IMR-90 (cell line): ENCODE results near the gene SLC38A3. TPM values are rescaled to one million over a fixed set of nuclear protein-coding genes. Genes with fewer than 3 reads are reported as not detected.

Experiments
- ATAC-seq: fragments of 200-7000 bp; cut with Tn5 transposase; 2 replicates; pipeline ENCODE4 v1.9.1; 2020; ENCODE audit warnings: low read depth, mild to moderate bottlenecking, moderate library complexity
- BruUV-seq: library from RNA; stranded (reverse); fragments of 400-500 nt; replicated peaks from 2 replicates; lab custom pipeline; 2021; lab: Mats Ljungman, UMichigan
- CTCF ChIA-PET: fragments of 300-600 bp; formaldehyde crosslinking; extraction: SDS; loops from one replicate; lab custom pipeline; 2021; ENCODE audit warnings: antibody characterized with exemption; lab: Yijun Ruan, JAX
- POLR2A ChIA-PET: fragments of 300-600 bp; sonication (Branson Sonifier 250); formaldehyde crosslinking; loops from one replicate; lab custom pipeline; 2022; ENCODE audit warnings: antibody characterized with exemption; ENCODE audit not compliant: unreplicated experiment; lab: Charles Lee
- DNase-seq: peaks from one replicate; pipeline ENCODE4 v3.0.0; 2013
- H2AFZ ChIP-seq: replicated peaks from 2 replicates; pipeline ENCODE3; 2013; ENCODE audit warnings: low read length, mild to moderate bottlenecking; ENCODE audit not compliant: poor library complexity
- H2AK5ac ChIP-seq: 2 replicates; pipeline ENCODE4 v1.6.1; 2013; ENCODE audit warnings: low read depth, low read length, inconsistent platforms
- H2AK9ac ChIP-seq: replicated peaks from 2 replicates; pipeline ENCODE3; 2013; ENCODE audit warnings: mild to moderate bottlenecking, low read depth, low read length, moderate library complexity; ENCODE audit not compliant: poor library complexity
- H2BK120ac ChIP-seq: 2 replicates; pipeline ENCODE4 v1.6.1; 2013; ENCODE audit warnings: low read depth, low read length, inconsistent platforms
- H2BK15ac ChIP-seq: 3 replicates; pipeline ENCODE4 v1.6.1; 2013; ENCODE audit warnings: low read depth, low read length, inconsistent platforms
- H2BK20ac ChIP-seq: 2 replicates; pipeline ENCODE4 v1.6.1; 2013; ENCODE audit warnings: low read depth, mild to moderate bottlenecking, inconsistent platforms, low read length, moderate library complexity
- H2BK5ac ChIP-seq: 2 replicates; pipeline ENCODE4 v1.6.1; 2013; ENCODE audit warnings: mild to moderate bottlenecking, low read depth, low read length, inconsistent platforms; ENCODE audit not compliant: poor library complexity, severe bottlenecking
- H3K14ac ChIP-seq: replicated peaks from 2 replicates; pipeline ENCODE4 v1.6.1; 2013; ENCODE audit warnings: low read depth, low read length, inconsistent platforms
- H3K18ac ChIP-seq: 2 replicates; pipeline ENCODE4 v1.6.1; 2013; ENCODE audit warnings: low read depth, low read length, control low read depth
- H3K23ac ChIP-seq: 2 replicates; pipeline ENCODE4 v1.6.1; 2013; ENCODE audit warnings: low read depth, low read length, inconsistent platforms
- H3K27ac ChIP-seq: 2 replicates; pipeline ENCODE4 v1.5.1; 2013; ENCODE audit warnings: mild to moderate bottlenecking, control low read depth, low read length; ENCODE audit not compliant: insufficient read depth
- H3K27me3 ChIP-seq: 2 replicates; pipeline ENCODE4 v1.6.1; 2013; ENCODE audit warnings: low read length; ENCODE audit not compliant: control insufficient read depth, insufficient read depth
- H3K36me3 ChIP-seq: 2 replicates; pipeline ENCODE4 v1.6.1; 2013; ENCODE audit warnings: low read length, mixed read lengths; ENCODE audit not compliant: control insufficient read depth, insufficient read depth
- H3K4ac ChIP-seq: 2 replicates; pipeline ENCODE4 v1.6.1; 2013; ENCODE audit warnings: low read depth, low read length, inconsistent platforms
- H3K4me1 ChIP-seq: 2 replicates; pipeline ENCODE4 v1.6.1; 2013; ENCODE audit warnings: low read length, mixed read lengths; ENCODE audit not compliant: control insufficient read depth, insufficient read depth
- H3K4me2 ChIP-seq: 2 replicates; pipeline ENCODE4 v1.6.1; 2013; ENCODE audit warnings: low read depth, mild to moderate bottlenecking, control low read depth, low read length, moderate library complexity
- H3K4me3 ChIP-seq: 2 replicates; pipeline ENCODE4 v1.5.1; 2013; ENCODE audit warnings: low read depth, mild to moderate bottlenecking, control low read depth, low read length, moderate library complexity; ENCODE audit not compliant: insufficient read depth
- H3K56ac ChIP-seq: 2 replicates; pipeline ENCODE4 v1.6.1; 2013; ENCODE audit warnings: low read length, inconsistent platforms; ENCODE audit not compliant: insufficient read depth; ENCODE audit errors: extremely low read depth
- H3K79me1 ChIP-seq, 2 experiments: 2 replicates each; pipeline ENCODE4 v1.6.1; 2013; ENCODE audit warnings: low read length in 2 of 2, inconsistent platforms in 1 of 2, low read depth in 1 of 2
- H3K9ac ChIP-seq: 2 replicates; pipeline ENCODE4 v1.6.1; 2013; ENCODE audit warnings: low read depth, low read length, control low read depth
- H3K9me1 ChIP-seq: 2 replicates; pipeline ENCODE4 v1.6.1; 2013; ENCODE audit warnings: low read length, inconsistent platforms; ENCODE audit not compliant: insufficient read depth
- H3K9me3 ChIP-seq: 2 replicates; pipeline ENCODE4 v1.6.1; 2013; ENCODE audit warnings: low read length; ENCODE audit not compliant: control insufficient read depth, insufficient read depth
- H4K20me1 ChIP-seq: 2 replicates; pipeline ENCODE4 v1.6.1; 2013; ENCODE audit warnings: low read length, inconsistent platforms; ENCODE audit not compliant: insufficient read depth
- H4K5ac ChIP-seq: 2 replicates; pipeline ENCODE4 v1.6.1; 2013; ENCODE audit warnings: mild to moderate bottlenecking, low read depth, low read length, control low read depth
- H4K8ac ChIP-seq, 2 experiments: 2 replicates each; pipeline ENCODE4 v1.6.1; 2013; ENCODE audit warnings: low read depth in 2 of 2, low read length in 2 of 2, control low read depth in 1 of 2, inconsistent platforms in 1 of 2
- H4K91ac ChIP-seq: 2 replicates; pipeline ENCODE4 v1.6.1; 2013; ENCODE audit warnings: low read depth, low read length, inconsistent platforms; ENCODE audit not compliant: insufficient read depth
- BHLHE40 ChIP-seq: fragments of 150-350 bp; IDR thresholded peaks from 2 replicates; pipeline ENCODE4 v1.6.1; 2016; ENCODE audit warnings: mild to moderate bottlenecking, low read depth, low read length
- CEBPB ChIP-seq: IDR thresholded peaks from 2 replicates; pipeline ENCODE4 v1.6.1; 2012; ENCODE audit warnings: low read depth, low read length, improper control_type of control experiment
- ELK1 ChIP-seq: fragments of 150-350 bp; IDR thresholded peaks from 2 replicates; pipeline ENCODE4 v1.6.1; 2016; ENCODE audit warnings: low read depth, mild to moderate bottlenecking, low read length, moderate library complexity, borderline replicate concordance
- MAFK ChIP-seq: IDR thresholded peaks from 2 replicates; pipeline ENCODE4 v1.6.1; 2012; ENCODE audit warnings: low read depth, low read length, improper control_type of control experiment
- MAZ ChIP-seq: IDR thresholded peaks from 2 replicates; pipeline ENCODE4 v1.6.1; 2012; ENCODE audit warnings: low read depth, mild to moderate bottlenecking, low read length, improper control_type of control experiment, moderate library complexity, borderline replicate concordance
- MXI1 ChIP-seq: IDR thresholded peaks from 2 replicates; pipeline ENCODE4 v1.6.1; 2012; ENCODE audit warnings: low read depth, mild to moderate bottlenecking, low read length, moderate library complexity, borderline replicate concordance
- NFE2L2 ChIP-seq: fragments of 150-350 bp; IDR thresholded peaks from 2 replicates; pipeline ENCODE4 v1.6.1; 2016; ENCODE audit warnings: low read depth, mild to moderate bottlenecking, low read length
- POLR2A ChIP-seq: IDR thresholded peaks from 2 replicates; pipeline ENCODE4 v1.6.1; 2012; ENCODE audit warnings: mild to moderate bottlenecking, low read depth, low read length
- RAD21 ChIP-seq: IDR thresholded peaks from 2 replicates; pipeline ENCODE4 v1.6.1; 2012; ENCODE audit warnings: low read length, improper control_type of control experiment
- RCOR1 ChIP-seq: IDR thresholded peaks from 2 replicates; pipeline ENCODE4 v1.6.1; 2012; ENCODE audit warnings: mild to moderate bottlenecking, low read length, improper control_type of control experiment; ENCODE audit not compliant: insufficient replicate concordance
- RFX5 ChIP-seq: IDR thresholded peaks from 2 replicates; pipeline ENCODE4 v1.8.0; 2012; ENCODE audit warnings: low read depth, mild to moderate bottlenecking, low read length, moderate library complexity
- SMC3 ChIP-seq: fragments of 150-350 bp; IDR thresholded peaks from 2 replicates; pipeline ENCODE4 v1.6.1; 2016; ENCODE audit warnings: low read depth, mild to moderate bottlenecking, antibody characterized with exemption, low read length, moderate library complexity
- WGBS, 2 experiments: methylation state at CpG; one replicate each; pipeline versions ENCODE4 v1.1.5 to v1.1.7; 2013; ENCODE audit warnings: missing lambda C conversion rate in 2 of 2; ENCODE audit not compliant: insufficient read length in 1 of 2; ENCODE audit errors: extremely low coverage in 2 of 2; 5-methylcytosine and 5-hydroxymethylcytosine counted together
- dilution Hi-C: fragments of 300-500 bp; cut with HindIII; formaldehyde crosslinking; loops from one replicate; pipeline ENCODE4 v1.14.3; 2018; ENCODE audit warnings: low sequenced_read_pairs; ENCODE audit not compliant: unreplicated experiment
- in situ Hi-C: fragments of 300-500 bp; cut with MboI; formaldehyde crosslinking; loops from 3 replicates; pipeline ENCODE4 v1.14.3; 2019; ENCODE audit warnings: low sequenced_read_pairs, inconsistent platforms, mixed read lengths
- intact Hi-C: fragments of 100-400 bp; cut with micrococcal nuclease; formaldehyde crosslinking; loops from 2 replicates; pipeline ENCODE4 v1.10.0; 2022
- polyA plus RNA-seq, 3 experiments: library from polyadenylated mRNA; depleted of rRNA; stranded (reverse); fragments of >200 nt; gene quantifications; 2 replicates each; pipeline ENCODE4 v1.2.3, GENCODE V29; 2012; ENCODE audit warnings: low replicate concordance in 1 of 3
- total RNA-seq: library from RNA; depleted of rRNA; stranded (reverse); fragments of >200 nt; gene quantifications from 2 replicates; pipeline ENCODE4 v1.2.3, GENCODE V29; 2012
- TF ChIP-seq, protein P1 (sequence below): conservative IDR thresholded peaks from 2 replicates; pipeline ENCODE4 v1.5.1; 2012; ENCODE audit warnings: mild to moderate bottlenecking, low read depth, low read length, improper control_type of control experiment
- TF ChIP-seq, protein P2 (sequence below): fragments of 150-350 bp; IDR thresholded peaks from 2 replicates; pipeline ENCODE4 v1.6.1; 2017; ENCODE audit warnings: mild to moderate bottlenecking, antibody characterized with exemption, low read length, low read depth

SLC38A3 gene
- total and polyA plus RNA-seq, 2 of the 4 experiments (the other 2 are of a cell fraction): 0.12 to 0.36 TPM

- Histone ChIP-seq H4K5ac (no peak overlapping the region), H2AFZ (peak overlapping the region; percentile 32), H3K27me3 (no peaks in the 10 kb centered on the region), H3K4me1 (peaks cover 11% of the 10 kb centered on the region), H3K4me2 (no peak overlapping the region), H2BK20ac (no peak overlapping the region), H3K9ac (no peak overlapping the region), H3K9me1 (peaks cover 15% of the 10 kb centered on the region), H4K91ac (no peak overlapping the region), H3K79me1 (peaks cover 5 to 36% of the 10 kb centered on the region in 2 experiments), H3K27ac (no peak overlapping the region), H3K36me3 (peaks cover 29% of the 10 kb centered on the region), H4K8ac (no peak overlapping the region), H2AK9ac (no peak overlapping the region), H3K23ac (no peak overlapping the region), H3K9me3 (no peaks in the 10 kb centered on the region), H4K20me1 (no peaks in the 10 kb centered on the region; the same call in 1 of the 2 replicates), H2BK15ac (no peak overlapping the region), H3K18ac (no peak overlapping the region), H3K56ac (no peak overlapping the region), H3K4me3 (no peak overlapping the region), H2BK120ac (no peak overlapping the region), H3K4ac (no peak overlapping the region), H2AK5ac (no peak overlapping the region), H2BK5ac (no peak overlapping the region), H3K14ac (no peak overlapping the region)
- in situ Hi-C loops: no loop called here
- ChIA-PET POLR2A (no interaction called here), CTCF (no interaction called here)
- dilution Hi-C loops: no loop called here
- TF ChIP-seq RFX5 (no peak), NFE2L2 (no peak), CEBPB (no peak), ELK1 (no peak), MAFK (no peak), RCOR1 (no peak), POLR2A (no peak), MXI1 (no peak), MAZ (no peak), BHLHE40 (no peak), RAD21 (no peak), SMC3 (no peak)
- TF ChIP-seq, protein P1, sequence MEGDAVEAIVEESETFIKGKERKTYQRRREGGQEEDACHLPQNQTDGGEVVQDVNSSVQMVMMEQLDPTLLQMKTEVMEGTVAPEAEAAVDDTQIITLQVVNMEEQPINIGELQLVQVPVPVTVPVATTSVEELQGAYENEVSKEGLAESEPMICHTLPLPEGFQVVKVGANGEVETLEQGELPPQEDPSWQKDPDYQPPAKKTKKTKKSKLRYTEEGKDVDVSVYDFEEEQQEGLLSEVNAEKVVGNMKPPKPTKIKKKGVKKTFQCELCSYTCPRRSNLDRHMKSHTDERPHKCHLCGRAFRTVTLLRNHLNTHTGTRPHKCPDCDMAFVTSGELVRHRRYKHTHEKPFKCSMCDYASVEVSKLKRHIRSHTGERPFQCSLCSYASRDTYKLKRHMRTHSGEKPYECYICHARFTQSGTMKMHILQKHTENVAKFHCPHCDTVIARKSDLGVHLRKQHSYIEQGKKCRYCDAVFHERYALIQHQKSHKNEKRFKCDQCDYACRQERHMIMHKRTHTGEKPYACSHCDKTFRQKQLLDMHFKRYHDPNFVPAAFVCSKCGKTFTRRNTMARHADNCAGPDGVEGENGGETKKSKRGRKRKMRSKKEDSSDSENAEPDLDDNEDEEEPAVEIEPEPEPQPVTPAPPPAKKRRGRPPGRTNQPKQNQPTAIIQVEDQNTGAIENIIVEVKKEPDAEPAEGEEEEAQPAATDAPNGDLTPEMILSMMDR: no peak
- TF ChIP-seq, protein P2, sequence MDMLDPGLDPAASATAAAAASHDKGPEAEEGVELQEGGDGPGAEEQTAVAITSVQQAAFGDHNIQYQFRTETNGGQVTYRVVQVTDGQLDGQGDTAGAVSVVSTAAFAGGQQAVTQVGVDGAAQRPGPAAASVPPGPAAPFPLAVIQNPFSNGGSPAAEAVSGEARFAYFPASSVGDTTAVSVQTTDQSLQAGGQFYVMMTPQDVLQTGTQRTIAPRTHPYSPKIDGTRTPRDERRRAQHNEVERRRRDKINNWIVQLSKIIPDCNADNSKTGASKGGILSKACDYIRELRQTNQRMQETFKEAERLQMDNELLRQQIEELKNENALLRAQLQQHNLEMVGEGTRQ: no peak
- BruUV-seq: no TSS peak
- WGBS, 2 experiments: 96% methylated on average over 9 of the region's 17 CpGs; no CpG with 5 or more reads in 1 of the 2 experiments
- DNase-seq: no peak
- ATAC-seq: no peak
- intact Hi-C loops: no loop called here
Observed at GRCh38 chr3:50174947-50175524, 30.0 kb upstream of the SLC38A3 start.
